Measurements from ENCODE around the gene EXOC2. TPM values are rescaled to one million over a fixed set of nuclear protein-coding genes. Genes with fewer than 3 reads are reported as not detected.

EXOC2 gene
- total and polyA plus RNA-seq, 2 experiments from 2014 or later: 28.9 to 29.2 TPM

DNA sequence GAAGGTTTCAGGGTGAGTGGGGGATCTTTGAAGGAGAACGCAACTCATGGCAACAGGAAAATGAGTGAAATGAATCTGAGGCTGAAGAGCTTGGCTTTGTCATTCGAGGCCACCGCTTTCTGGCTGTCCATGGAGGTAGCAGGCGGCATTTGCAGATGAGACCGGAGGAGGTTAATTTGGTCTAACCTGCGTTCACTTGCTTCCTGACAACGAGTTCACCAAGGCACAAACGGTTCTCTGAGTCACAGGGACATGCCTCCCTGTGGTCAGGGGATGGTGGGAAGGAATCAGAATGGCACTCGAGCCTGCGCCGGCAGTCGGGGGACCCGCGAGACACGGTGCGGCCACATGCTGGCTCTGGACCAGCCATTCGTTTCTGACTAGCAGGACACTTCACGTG lies 226.4 kb downstream of the EXOC2 start:
- TF ChIP-seq, protein P1, sequence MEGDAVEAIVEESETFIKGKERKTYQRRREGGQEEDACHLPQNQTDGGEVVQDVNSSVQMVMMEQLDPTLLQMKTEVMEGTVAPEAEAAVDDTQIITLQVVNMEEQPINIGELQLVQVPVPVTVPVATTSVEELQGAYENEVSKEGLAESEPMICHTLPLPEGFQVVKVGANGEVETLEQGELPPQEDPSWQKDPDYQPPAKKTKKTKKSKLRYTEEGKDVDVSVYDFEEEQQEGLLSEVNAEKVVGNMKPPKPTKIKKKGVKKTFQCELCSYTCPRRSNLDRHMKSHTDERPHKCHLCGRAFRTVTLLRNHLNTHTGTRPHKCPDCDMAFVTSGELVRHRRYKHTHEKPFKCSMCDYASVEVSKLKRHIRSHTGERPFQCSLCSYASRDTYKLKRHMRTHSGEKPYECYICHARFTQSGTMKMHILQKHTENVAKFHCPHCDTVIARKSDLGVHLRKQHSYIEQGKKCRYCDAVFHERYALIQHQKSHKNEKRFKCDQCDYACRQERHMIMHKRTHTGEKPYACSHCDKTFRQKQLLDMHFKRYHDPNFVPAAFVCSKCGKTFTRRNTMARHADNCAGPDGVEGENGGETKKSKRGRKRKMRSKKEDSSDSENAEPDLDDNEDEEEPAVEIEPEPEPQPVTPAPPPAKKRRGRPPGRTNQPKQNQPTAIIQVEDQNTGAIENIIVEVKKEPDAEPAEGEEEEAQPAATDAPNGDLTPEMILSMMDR (IDR thresholded peaks at IDR 0.05; ENCODE audit: low read depth, low read length): no peak
- no peaks in the 10 kb centered on the region for H3K27me3 ChIP-seq
- no peak overlapping the region for H3K4me3 ChIP-seq
- no peak overlapping the region for H3K27ac ChIP-seq
- no peak for DNase-seq (ENCODE audit: low read depth in 1 of 2, low spot score in 1 of 2)
- H3K9me3 ChIP-seq (ENCODE audit: low read depth): no peaks in the 10 kb centered on the region
- H3K36me3 ChIP-seq: no peaks in the 10 kb centered on the region
- no peaks in the 10 kb centered on the region for H3K4me1 ChIP-seq (ENCODE audit: low read depth)

- no peak overlapping the region for H3K27ac ChIP-seq
- no peak overlapping the region for H3K4me3 ChIP-seq
- H3K27me3 ChIP-seq: no peaks in the 10 kb centered on the region
- no peaks in the 10 kb centered on the region for H3K9me3 ChIP-seq (ENCODE audit: low read depth)
- no peaks in the 10 kb centered on the region for H3K36me3 ChIP-seq
- DNase-seq (ENCODE audit: low read depth in 1 of 2, low spot score in 1 of 2): no peak
- TF ChIP-seq, protein P1 (IDR thresholded peaks at IDR 0.05; ENCODE audit: low read depth, low read length): no peak
- no peaks in the 10 kb centered on the region for H3K4me1 ChIP-seq (ENCODE audit: low read depth)
These were observed 227.2 kb downstream of the EXOC2 start for GRCh38 chr6:465531-466348.

DNA sequence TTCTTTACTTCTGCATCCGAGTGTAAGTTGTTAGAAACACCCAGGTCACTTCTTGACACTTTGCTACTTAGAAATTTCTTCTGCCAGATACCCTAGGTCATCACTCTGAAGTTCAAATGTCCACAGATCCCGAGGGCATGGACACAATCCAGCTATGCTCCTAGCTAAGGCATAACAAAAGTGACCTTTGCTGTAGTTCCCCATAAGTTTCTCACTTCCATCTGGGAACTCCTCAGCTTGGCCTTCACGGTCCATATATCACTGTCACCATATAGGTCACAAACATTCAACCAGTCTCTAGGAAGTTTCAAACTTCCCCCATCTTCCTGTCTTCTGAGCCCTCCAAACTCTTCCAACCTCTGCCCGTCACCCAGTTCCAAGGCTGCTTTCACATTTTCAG lies 236.1 kb downstream of the EXOC2 start:
- TF ChIP-seq, protein P1 (IDR thresholded peaks at IDR 0.05; ENCODE audit: low read depth, low read length): no peak
- Histone ChIP-seq H3K4me1 (ENCODE audit: low read depth) (no peaks in the 10 kb centered on the region), H3K27me3 (no peaks in the 10 kb centered on the region), H3K36me3 (no peaks in the 10 kb centered on the region), H3K4me3 (no peak overlapping the region), H3K27ac (no peak overlapping the region), H3K9me3 (ENCODE audit: low read depth) (no peaks in the 10 kb centered on the region)
- no peak for DNase-seq (ENCODE audit: low read depth in 1 of 2, low spot score in 1 of 2)

GRCh38 chr6:456358-456867 lies 236.5 kb downstream of the EXOC2 start:
- no peak overlapping the region for H3K4me3 ChIP-seq
- H3K27ac ChIP-seq: no peak overlapping the region
- H3K4me1 ChIP-seq (ENCODE audit: low read depth): no peaks in the 10 kb centered on the region
- H3K36me3 ChIP-seq: no peaks in the 10 kb centered on the region
- no peaks in the 10 kb centered on the region for H3K27me3 ChIP-seq
- no peak for DNase-seq (ENCODE audit: low read depth in 1 of 2, low spot score in 1 of 2)
- TF ChIP-seq, protein P1 (IDR thresholded peaks at IDR 0.05; ENCODE audit: low read depth, low read length): no peak
- H3K9me3 ChIP-seq (ENCODE audit: low read depth): no peaks in the 10 kb centered on the region

GRCh38 chr6:455835-456234 lies 237.1 kb downstream of the EXOC2 start:
- TF ChIP-seq, protein P1 (IDR thresholded peaks at IDR 0.05; ENCODE audit: low read depth, low read length): no peak
- no peaks in the 10 kb centered on the region for H3K36me3 ChIP-seq
- no peak overlapping the region for H3K4me3 ChIP-seq
- no peak overlapping the region for H3K27ac ChIP-seq
- H3K9me3 ChIP-seq (ENCODE audit: low read depth): no peaks in the 10 kb centered on the region
- no peaks in the 10 kb centered on the region for H3K4me1 ChIP-seq (ENCODE audit: low read depth)
- DNase-seq (ENCODE audit: low read depth in 1 of 2, low spot score in 1 of 2): no peak
- H3K27me3 ChIP-seq: no peaks in the 10 kb centered on the region
